Measurements from ENCODE around the gene UBE2D2. TPM values are rescaled to one million over a fixed set of nuclear protein-coding genes. Genes with fewer than 3 reads are reported as not detected.
A peak's percentile ranks its signal among the peaks of the same experiment; 100 is the strongest.

The UBE2D2 gene
- total RNA-seq, 1 donor from 2014 or later = 155 TPM

DNA sequence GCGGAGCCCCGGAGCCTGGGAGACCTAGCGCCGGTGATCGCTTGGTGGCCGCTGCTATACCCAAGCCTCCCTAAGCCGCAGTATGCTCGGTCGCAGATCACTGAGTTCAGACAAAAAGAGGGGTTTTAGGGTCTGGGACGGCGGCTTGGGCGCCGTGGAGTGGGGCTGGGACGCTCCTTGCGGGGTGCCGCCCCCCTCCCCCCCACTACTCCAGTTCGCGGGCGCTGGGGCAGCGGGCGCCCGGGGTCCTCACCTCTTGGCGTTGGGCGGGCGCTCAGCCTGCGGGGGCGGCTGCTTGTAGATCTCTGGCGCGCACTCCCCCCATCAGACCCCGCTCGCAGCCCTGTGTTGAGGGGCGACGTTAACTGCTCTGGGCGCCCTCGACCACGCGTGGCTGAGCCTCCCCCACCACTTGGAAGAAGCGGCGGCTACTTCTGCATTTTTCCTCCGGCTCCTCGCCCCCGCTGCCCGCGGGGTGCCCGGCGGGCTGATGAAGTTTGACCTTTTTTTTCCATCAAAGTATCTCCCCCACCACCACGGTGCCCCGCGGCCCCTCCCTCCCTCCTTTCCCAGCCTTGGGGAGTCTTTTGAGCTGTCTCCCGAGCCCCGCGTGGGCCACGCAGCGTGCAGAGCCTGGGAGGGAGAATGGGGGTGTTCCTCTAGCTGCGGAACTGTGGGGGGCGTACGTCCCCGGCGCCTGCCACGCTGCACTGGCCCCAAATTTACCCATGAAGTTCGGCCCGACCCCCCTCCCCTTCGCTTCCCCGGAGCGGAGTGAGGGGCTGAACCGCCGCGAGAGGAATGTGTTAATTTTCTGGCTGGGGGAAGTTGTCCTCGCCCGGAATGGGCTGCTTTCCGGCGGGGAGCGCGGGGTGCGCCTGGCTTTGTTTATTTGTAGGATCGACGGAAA, 88.2 kb downstream of the UBE2D2 start:
- H3K4me1 Mint-ChIP-seq (ENCODE audit: low read depth) = peaks cover 58% of the 10 kb centered on the region
- H3K36me3 Mint-ChIP-seq (ENCODE audit: insufficient read depth) = no peaks in the 10 kb centered on the region
- H3K27me3 Mint-ChIP-seq = no peaks in the 10 kb centered on the region
- peak; percentile 10 for TF ChIP-seq CTCF (IDR thresholded peaks at IDR 0.05; ENCODE audit: unreplicated experiment)
- H3K27ac Mint-ChIP-seq = peak overlapping the region; percentile 97
- no peaks in the 10 kb centered on the region for H3K9me3 Mint-ChIP-seq (ENCODE audit: low read depth)
- no peak for DNase-seq (ENCODE audit: low spot score, unreplicated experiment)
- H3K4me3 Mint-ChIP-seq (ENCODE audit: low read depth) = peak overlapping the region; percentile 96

- Mint-ChIP-seq H3K4me3 (ENCODE audit: low read depth) (peak overlapping the region; percentile 96), H3K27ac (peak overlapping the region; percentile 97), H3K36me3 (ENCODE audit: insufficient read depth) (no peaks in the 10 kb centered on the region), H3K4me1 (ENCODE audit: low read depth) (peaks cover 58% of the 10 kb centered on the region), H3K9me3 (ENCODE audit: low read depth) (no peaks in the 10 kb centered on the region), H3K27me3 (no peaks in the 10 kb centered on the region)
- DNase-seq (ENCODE audit: low spot score, unreplicated experiment) = no peak
- peak; percentile 43 for TF ChIP-seq CTCF (IDR thresholded peaks at IDR 0.05; ENCODE audit: unreplicated experiment)
Measured at GRCh38 chr5:139650031-139650688, 89.0 kb downstream of the UBE2D2 start.

DNA sequence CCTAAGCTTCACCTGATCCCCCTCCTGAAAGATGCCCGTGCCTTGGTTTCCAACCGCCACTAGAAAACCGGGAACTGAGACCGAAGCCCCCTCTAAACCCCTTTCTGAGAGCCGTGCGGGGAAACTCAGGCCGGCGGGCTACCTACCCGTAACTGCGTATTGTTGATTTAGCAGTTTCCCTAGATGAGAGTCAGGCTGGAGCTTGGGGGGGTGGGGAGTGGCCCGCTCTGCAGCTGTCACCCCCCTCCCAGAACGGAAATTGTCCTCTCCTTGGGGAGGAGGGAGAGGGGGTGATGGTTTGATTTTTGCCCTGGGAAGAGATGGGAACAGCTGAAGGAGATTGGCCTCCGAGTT, 89.5 kb downstream of the UBE2D2 start:
- H3K27me3 Mint-ChIP-seq = no peaks in the 10 kb centered on the region
- H3K36me3 Mint-ChIP-seq (ENCODE audit: insufficient read depth) = no peaks in the 10 kb centered on the region
- peak overlapping the region; percentile 97 for H3K27ac Mint-ChIP-seq
- H3K4me3 Mint-ChIP-seq (ENCODE audit: low read depth) = peak overlapping the region; percentile 96
- no peak for TF ChIP-seq CTCF (IDR thresholded peaks at IDR 0.05; ENCODE audit: unreplicated experiment)
- no peak for DNase-seq (ENCODE audit: low spot score, unreplicated experiment)
- H3K4me1 Mint-ChIP-seq (ENCODE audit: low read depth) = peaks cover 60% of the 10 kb centered on the region
- no peaks in the 10 kb centered on the region for H3K9me3 Mint-ChIP-seq (ENCODE audit: low read depth)

DNA sequence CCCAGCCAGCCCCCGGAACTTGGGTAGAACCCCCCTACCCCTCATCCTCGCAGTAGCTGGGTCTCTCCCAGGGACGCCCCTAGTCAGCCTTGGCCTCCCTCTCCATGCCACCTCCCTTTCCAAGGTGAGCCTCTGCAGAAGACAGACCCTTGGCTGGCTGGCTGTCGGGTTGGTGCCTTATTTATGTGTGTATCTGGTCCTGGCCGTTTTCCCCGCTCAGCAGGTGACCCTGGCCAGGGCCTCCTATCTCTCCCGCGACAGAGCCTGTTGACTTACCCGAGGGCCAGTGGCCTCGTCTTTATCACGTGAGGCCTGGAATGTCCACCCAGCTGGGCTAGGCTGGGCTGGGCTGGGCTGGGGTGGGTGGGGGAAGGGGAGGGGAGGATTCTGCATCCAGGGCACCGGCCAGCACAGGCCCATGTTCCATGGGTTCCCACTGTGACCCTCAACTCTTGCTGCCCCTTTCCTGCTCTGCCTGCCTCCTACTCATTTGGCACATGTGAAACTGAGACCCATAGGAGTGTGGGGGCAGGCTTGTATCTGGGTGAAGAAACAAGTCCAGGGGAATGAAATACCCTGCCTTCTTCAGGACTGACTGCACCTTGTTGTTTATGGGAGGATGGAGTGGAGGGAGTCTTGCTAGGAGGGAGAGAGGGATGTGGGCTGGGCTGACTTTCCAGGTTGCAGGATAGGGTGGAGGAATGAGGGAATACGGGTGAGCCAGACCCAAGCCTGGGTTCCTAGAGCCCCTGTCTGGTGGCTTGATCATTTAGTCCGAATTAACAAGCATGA, 90.1 kb downstream of the UBE2D2 start:
- DNase-seq (ENCODE audit: low spot score, unreplicated experiment) = no peak
- Mint-ChIP-seq H3K4me1 (ENCODE audit: low read depth) (peaks cover 61% of the 10 kb centered on the region), H3K27ac (peak overlapping the region; percentile 97), H3K9me3 (ENCODE audit: low read depth) (no peaks in the 10 kb centered on the region), H3K27me3 (no peaks in the 10 kb centered on the region), H3K4me3 (ENCODE audit: low read depth) (peak overlapping the region; percentile 96), H3K36me3 (ENCODE audit: insufficient read depth) (no peaks in the 10 kb centered on the region)
- TF ChIP-seq CTCF (IDR thresholded peaks at IDR 0.05; ENCODE audit: unreplicated experiment) = no peak
